ENCODE results near the gene ZNF32.
"Not testable (repeated sequence)": the region's sequence is repeated elsewhere in the genome, so short reads cannot be mapped to it uniquely, and the experiment has no call there.

Gene ZNF32

DNA sequence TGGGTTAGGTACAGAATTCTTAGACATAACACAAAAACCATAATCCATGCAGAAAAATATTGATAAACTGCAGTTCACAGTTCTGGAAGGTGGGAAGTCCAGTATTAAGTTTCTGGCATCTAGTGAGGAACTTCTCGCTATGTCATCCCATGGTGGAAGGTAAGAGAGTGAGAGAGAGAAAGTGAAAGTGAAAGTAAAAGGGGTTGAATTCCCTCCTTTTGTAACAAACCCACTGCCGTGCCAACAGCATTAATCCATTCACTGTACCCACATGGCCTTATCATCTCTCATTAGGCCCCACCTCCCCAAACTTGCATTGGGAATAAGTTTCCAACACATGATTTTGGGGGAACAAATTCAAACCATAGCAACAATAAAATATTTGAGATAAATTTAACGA, 25.3 kb downstream of the ZNF32 start:
- DNase-seq: peak; percentile 14

- no peak for DNase-seq
Measured at GRCh38 chr10:43622038-43622437, 26.6 kb downstream of the ZNF32 start.

- DNase-seq: no peak
Measured at GRCh38 chr10:43619368-43619767, 29.3 kb downstream of the ZNF32 start.

GRCh38 chr10:43616697-43617370, 31.8 kb downstream of the ZNF32 start:
- no peak for DNase-seq

DNA sequence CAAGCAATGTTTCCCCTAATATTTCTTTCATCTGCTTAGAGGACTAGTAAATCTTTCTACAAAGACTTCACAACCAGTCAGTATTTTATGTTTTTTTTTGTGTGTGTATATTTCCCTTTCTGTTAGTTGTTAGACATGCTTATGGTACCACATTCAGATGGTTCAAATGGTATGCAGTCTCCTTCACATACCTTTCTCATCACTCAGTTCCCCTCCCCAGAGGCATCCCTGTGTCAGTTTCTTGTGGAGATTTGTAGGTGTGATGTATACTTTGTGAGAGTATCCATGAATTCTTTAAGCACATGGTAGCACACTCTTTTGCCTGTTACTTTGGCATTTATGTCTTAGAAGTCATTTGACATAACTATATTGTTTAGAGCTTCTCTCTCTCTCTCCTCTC, 38.0 kb downstream of the ZNF32 start:
- no peak for DNase-seq

DNA sequence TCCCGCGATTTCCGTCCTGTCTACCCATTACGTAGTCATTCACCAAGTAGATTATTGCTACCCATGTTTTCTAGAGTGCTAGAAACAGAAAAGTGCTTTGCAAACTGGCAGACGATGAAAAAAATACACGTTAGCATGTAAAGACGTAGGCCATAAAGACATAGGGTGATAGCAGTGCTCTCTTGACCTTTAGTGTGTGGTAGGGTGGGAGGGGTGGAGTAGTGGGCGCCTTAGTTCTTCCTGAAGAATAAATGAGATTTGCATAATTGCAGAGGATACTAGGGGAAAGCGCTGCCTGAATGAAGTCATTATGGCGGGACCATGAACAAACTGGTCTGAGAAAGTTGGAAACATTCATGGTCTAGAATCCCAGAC, 41.5 kb downstream of the ZNF32 start:
- no peak for DNase-seq

DNA sequence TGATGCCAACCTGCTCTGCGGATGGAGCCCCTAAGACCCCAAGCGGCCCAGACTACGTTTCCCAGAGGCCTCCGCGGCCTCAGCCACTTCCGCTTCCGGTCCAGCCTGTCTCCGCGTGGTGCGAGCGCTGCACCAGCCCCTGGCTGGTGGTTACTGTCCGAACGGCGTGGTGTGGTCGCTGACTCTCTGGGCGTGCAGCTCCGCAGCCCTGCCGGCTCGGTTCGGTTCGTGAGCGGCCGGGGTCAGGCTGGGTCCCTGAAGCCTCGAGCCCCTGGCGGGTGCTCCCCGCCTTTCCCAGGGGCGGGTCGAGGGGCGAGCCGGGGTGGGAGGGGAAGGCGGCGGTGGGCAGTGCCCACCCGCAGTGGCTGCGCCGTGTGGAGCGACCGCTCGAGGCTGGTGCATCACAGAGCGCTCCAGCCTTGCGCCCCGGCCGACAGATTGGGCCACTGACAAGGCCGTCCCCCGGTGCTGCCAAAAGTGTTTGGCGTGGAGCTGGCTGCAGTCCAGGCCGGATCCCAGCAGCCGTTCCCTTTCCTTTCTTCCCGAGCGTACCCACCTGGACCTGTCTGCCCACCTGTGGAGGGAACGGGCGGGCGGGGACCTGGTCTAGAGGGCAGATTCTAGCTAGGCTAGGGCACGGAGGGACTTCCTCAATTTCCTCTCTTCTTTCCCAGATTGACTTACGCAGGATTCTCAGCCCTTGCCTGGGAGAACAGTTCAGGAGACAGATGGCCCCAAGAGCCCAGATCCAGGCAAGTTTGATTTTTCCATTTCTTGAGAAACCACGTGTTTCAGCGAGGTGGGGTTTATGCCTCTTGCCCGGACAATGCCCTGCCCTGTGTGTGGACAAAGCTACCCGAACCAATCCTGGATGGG, 42.1 kb downstream of the ZNF32 start, which contains the start of gene ZNF485:
Gene ZNF485, plus strand, starts transcription at position 116 of the 876 bp plus-strand sequence. Its CDS starts 613 bp downstream, at position 729.
- DNase-seq: peak; percentile 20

- DNase-seq: no peak
Measured at GRCh38 chr10:43605850-43606322, 42.8 kb downstream of the ZNF32 start.

- not testable (repeated sequence) for DNase-seq
Measured at GRCh38 chr10:43601576-43601975, 47.1 kb downstream of the ZNF32 start.

DNA sequence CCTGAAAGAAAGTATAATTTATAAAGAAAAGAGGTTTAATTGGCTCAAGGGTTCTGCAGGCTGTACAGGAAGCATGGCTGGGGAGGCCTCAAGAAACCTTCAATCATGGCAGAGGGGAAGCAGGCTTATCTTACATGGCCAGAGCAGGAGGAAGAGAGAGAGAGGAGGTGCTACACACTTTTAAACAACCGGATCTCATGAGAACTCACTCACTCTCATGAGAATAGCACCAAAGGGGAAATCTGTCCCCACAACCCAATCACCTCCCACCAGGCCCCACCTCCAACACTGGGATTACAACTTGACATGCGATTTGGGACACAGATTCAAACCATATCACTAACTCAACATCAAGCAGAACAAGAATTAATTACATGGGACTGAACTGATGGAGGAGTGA, 49.3 kb downstream of the ZNF32 start:
- no peak for DNase-seq

- DNase-seq: no peak
Measured at GRCh38 chr10:43598446-43598845, 50.2 kb downstream of the ZNF32 start.

GRCh38 chr10:43596546-43596945, 52.1 kb downstream of the ZNF32 start:
- DNase-seq: no peak

GRCh38 chr10:43595739-43596298, 52.9 kb downstream of the ZNF32 start:
- no peak for DNase-seq

DNA sequence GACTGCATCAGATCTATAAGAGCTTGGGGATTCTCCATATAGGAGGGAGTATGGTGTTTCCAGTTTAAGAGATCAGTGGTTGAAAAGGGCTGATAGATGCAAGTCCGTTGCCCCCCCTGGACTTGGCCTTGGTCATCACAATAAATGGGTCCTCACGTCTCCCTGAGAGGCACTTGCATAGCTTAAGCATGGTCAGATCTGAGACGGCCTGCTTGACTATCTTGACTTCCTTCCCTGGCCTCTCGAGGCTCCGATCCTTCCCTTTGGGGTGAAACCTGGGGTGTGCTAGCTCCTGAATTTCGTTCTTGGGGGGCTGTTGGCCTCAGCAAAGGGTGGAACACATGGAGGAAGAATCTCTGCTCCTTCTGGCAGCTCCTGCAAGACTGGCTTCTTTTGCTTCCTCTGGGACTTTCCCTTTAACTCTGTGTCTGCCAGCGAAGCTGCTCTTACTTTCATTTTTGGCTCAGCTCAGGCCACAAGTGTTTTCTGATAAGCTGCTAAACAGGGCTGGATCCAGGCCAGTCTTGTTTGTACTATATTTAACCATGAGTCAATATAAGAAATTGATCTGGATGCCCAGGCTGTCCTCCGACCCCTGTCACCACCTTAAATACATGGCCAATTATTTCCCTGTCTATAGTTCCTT, 53.6 kb downstream of the ZNF32 start:
- DNase-seq: no peak

Data from NCI-H1105 (cell line).